Tibial artery (tissue), 4 donors: Measurements from ENCODE around the gene FMNL1.
"Not testable (repeated sequence)": the region's sequence is repeated elsewhere in the genome, so short reads cannot be mapped to it uniquely, and the experiment has no call there.

Experiments
- DNase-seq, 2 donors: peaks; one replicate each; pipeline ENCODE4 v3.0.0-alpha.2; 2019
- H3K27ac ChIP-seq, 2 donors: fragments of 200-600 bp; sonication (generic) in 1 of 2; 1 replicate in 1 of 2; 2 replicates in 1 of 2; pipeline ENCODE4 v1.5.1; 2018 to 2019; ENCODE audit warnings: mild to moderate bottlenecking in 1 of 2
- H3K27me3 ChIP-seq, 2 donors: fragments of 200-600 bp; sonication (generic) in 1 of 2; one replicate each; pipeline versions ENCODE4 v1.5.1 to v1.6.0; 2016 to 2019
- H3K36me3 ChIP-seq, 3 donors: fragments of 200-600 bp; sonication (generic) in 2 of 3; one replicate each; pipeline ENCODE4 v1.5.1; 2016 to 2019; ENCODE audit warnings: mild to moderate bottlenecking in 2 of 3
- H3K4me1 ChIP-seq, 4 donors: fragments of 200-600 bp; sonication (generic) in 2 of 4; 1 replicate in 3 of 4; 2 replicates in 1 of 4; pipeline ENCODE4 v1.5.1; 2016 to 2019
- H3K4me3 ChIP-seq, 2 donors: fragments of 200-600 bp; sonication (generic) in 1 of 2; 1 replicate in 1 of 2; 2 replicates in 1 of 2; pipeline ENCODE4 v1.5.1; 2018 to 2019; ENCODE audit warnings: mild to moderate bottlenecking in 2 of 2
- H3K9me3 ChIP-seq, 3 donors: fragments of 200-600 bp; sonication (generic) in 1 of 3; one replicate each; pipeline ENCODE4 v1.5.1; 2016 to 2019
- CTCF ChIP-seq, 2 experiments: fragments of 200-600 bp in 1 of 2; fragments of 450-650 bp in 1 of 2; IDR thresholded peaks; one replicate each; pipeline ENCODE4 v1.5.1; 2017 to 2019; ENCODE audit warnings: antibody characterized with exemption in 2 of 2, mild to moderate bottlenecking in 1 of 2, moderate library complexity in 1 of 2
- intact Hi-C: fragments of 100-400 bp; cut with DNase I; formaldehyde crosslinking; loops from one replicate; pipeline ENCODE4 v1.15.0; 2023; ENCODE audit warnings: low total_unique reads

The FMNL1 gene

GRCh38 chr17:45246338-45246737 is 24.7 kb downstream of the FMNL1 start:
- TF ChIP-seq CTCF (IDR thresholded peaks at IDR 0.05): no peak
- peaks cover 0 to 26% (median 24%) of the 10 kb centered on the region in 4 donors for H3K4me1 ChIP-seq
- no peak overlapping the region for H3K4me3 ChIP-seq
- H3K36me3 ChIP-seq: peaks cover 0 to 14% (median 0%) of the 10 kb centered on the region in 3 donors
- H3K27ac ChIP-seq: no peak overlapping the region
- H3K9me3 ChIP-seq: no peaks in the 10 kb centered on the region
- no peak for DNase-seq
- intact Hi-C loops: no loop called here
- peaks cover 0 to 58% of the 10 kb centered on the region in 2 donors for H3K27me3 ChIP-seq

GRCh38 chr17:45246861-45247428 is 25.3 kb downstream of the FMNL1 start:
- intact Hi-C loops: no loop called here
- Histone ChIP-seq H3K27me3 (peaks cover 0 to 52% of the 10 kb centered on the region in 2 donors), H3K4me3 (peak overlapping the region; percentile 46 to 60), H3K4me1 (peaks cover 0 to 20% (median 18%) of the 10 kb centered on the region in 4 donors), H3K36me3 (peaks cover 0 to 14% (median 0%) of the 10 kb centered on the region in 3 donors), H3K9me3 (no peaks in the 10 kb centered on the region), H3K27ac (no peak overlapping the region)
- TF ChIP-seq CTCF (IDR thresholded peaks at IDR 0.05): no peak
- no peak for DNase-seq

GRCh38 chr17:45247429-45248131 is 25.9 kb downstream of the FMNL1 start:
- Histone ChIP-seq H3K4me1 (peaks cover 0 to 19% (median 18%) of the 10 kb centered on the region in 4 donors), H3K27me3 (peaks cover 0 to 45% of the 10 kb centered on the region in 2 donors), H3K9me3 (no peaks in the 10 kb centered on the region), H3K4me3 (peak overlapping the region; percentile 46 to 60), H3K36me3 (peaks cover 0 to 14% (median 0%) of the 10 kb centered on the region in 3 donors), H3K27ac (no peak overlapping the region)
- TF ChIP-seq CTCF (IDR thresholded peaks at IDR 0.05): no peak
- intact Hi-C loops: no loop called here
- peak; percentile 68 to 87 for DNase-seq

GRCh38 chr17:45248132-45248957 is 26.7 kb downstream of the FMNL1 start:
- Histone ChIP-seq H3K27me3 (peaks cover 0 to 38% of the 10 kb centered on the region in 2 donors), H3K27ac (no peak overlapping the region), H3K4me3 (peak overlapping the region; percentile 46 to 60), H3K4me1 (peaks cover 0 to 19% (median 18%) of the 10 kb centered on the region in 4 donors), H3K9me3 (no peaks in the 10 kb centered on the region), H3K36me3 (peaks cover 0 to 14% (median 0%) of the 10 kb centered on the region in 3 donors)
- no peak for DNase-seq
- no peak for TF ChIP-seq CTCF (IDR thresholded peaks at IDR 0.05)
- intact Hi-C loops: no loop called here

GRCh38 chr17:45251931-45252330 is 30.2 kb downstream of the FMNL1 start:
- no peak overlapping the region for H3K27ac ChIP-seq
- TF ChIP-seq CTCF (IDR thresholded peaks at IDR 0.05): no peak

GRCh38 chr17:45253237-45253636 is 31.6 kb downstream of the FMNL1 start:
- H3K4me1 ChIP-seq, DNase-seq, H3K4me3 ChIP-seq, H3K36me3 ChIP-seq, H3K27ac ChIP-seq, H3K9me3 ChIP-seq, intact Hi-C loops: not testable (repeated sequence)
- peaks cover 0 to 20% of the 10 kb centered on the region in 2 donors for H3K27me3 ChIP-seq

More at GRCh38 chr17:45251931-45252330, 30.2 kb downstream of the FMNL1 start:
- intact Hi-C loops: no loop called here
- no peaks in the 10 kb centered on the region for H3K36me3 ChIP-seq
- H3K4me3 ChIP-seq: no peak overlapping the region
- no peak for DNase-seq
- H3K4me1 ChIP-seq: peaks cover 0 to 12% (median 11%) of the 10 kb centered on the region in 4 donors
- peaks cover 0 to 22% of the 10 kb centered on the region in 2 donors for H3K27me3 ChIP-seq
- no peaks in the 10 kb centered on the region for H3K9me3 ChIP-seq
